IPS DF 6.9 (cell line): Measurements from ENCODE around the gene C3orf33.
"Not testable (repeated sequence)": the region's sequence is repeated elsewhere in the genome, so short reads cannot be mapped to it uniquely, and the experiment has no call there.

Experiments used
- DNase-seq: peaks from one replicate; pipeline ENCODE4 v3.0.0-alpha.2; 2013; ENCODE audit warnings: low read depth, low spot score
- H3K27ac ChIP-seq: one replicate; pipeline ENCODE4 v1.5.1; 2013; ENCODE audit warnings: low read length, control low read depth
- H3K27me3 ChIP-seq: 2 replicates; pipeline ENCODE4 v1.6.1; 2013; ENCODE audit warnings: mild to moderate bottlenecking, low read length; ENCODE audit not compliant: control insufficient read depth, insufficient read depth
- H3K36me3 ChIP-seq: 2 replicates; pipeline ENCODE4 v1.6.1; 2013; ENCODE audit warnings: low read length; ENCODE audit not compliant: control insufficient read depth, insufficient read depth
- H3K4me1 ChIP-seq: 2 replicates; pipeline ENCODE4 v1.6.1; 2013; ENCODE audit warnings: low read length; ENCODE audit not compliant: control insufficient read depth, insufficient read depth
- H3K4me3 ChIP-seq: 2 replicates; pipeline ENCODE4 v1.5.1; 2013; ENCODE audit warnings: mild to moderate bottlenecking, low read length
- H3K9me3 ChIP-seq: 2 replicates; pipeline ENCODE4 v1.6.1; 2013; ENCODE audit warnings: low read length, inconsistent platforms; ENCODE audit not compliant: control insufficient read depth, insufficient read depth
- WGBS: extraction: QIAGEN DNeasy Blood & Tissue Kit; methylation state at CpG from one replicate; pipeline ENCODE4 v1.1.7; 2013; ENCODE audit warnings: mixed read lengths, missing lambda C conversion rate; ENCODE audit not compliant: insufficient read length, insufficient coverage; 5-methylcytosine and 5-hydroxymethylcytosine counted together

The C3orf33 gene, protein sequence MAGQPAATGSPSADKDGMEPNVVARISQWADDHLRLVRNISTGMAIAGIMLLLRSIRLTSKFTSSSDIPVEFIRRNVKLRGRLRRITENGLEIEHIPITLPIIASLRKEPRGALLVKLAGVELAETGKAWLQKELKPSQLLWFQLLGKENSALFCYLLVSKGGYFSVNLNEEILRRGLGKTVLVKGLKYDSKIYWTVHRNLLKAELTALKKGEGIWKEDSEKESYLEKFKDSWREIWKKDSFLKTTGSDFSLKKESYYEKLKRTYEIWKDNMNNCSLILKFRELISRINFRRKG

DNA sequence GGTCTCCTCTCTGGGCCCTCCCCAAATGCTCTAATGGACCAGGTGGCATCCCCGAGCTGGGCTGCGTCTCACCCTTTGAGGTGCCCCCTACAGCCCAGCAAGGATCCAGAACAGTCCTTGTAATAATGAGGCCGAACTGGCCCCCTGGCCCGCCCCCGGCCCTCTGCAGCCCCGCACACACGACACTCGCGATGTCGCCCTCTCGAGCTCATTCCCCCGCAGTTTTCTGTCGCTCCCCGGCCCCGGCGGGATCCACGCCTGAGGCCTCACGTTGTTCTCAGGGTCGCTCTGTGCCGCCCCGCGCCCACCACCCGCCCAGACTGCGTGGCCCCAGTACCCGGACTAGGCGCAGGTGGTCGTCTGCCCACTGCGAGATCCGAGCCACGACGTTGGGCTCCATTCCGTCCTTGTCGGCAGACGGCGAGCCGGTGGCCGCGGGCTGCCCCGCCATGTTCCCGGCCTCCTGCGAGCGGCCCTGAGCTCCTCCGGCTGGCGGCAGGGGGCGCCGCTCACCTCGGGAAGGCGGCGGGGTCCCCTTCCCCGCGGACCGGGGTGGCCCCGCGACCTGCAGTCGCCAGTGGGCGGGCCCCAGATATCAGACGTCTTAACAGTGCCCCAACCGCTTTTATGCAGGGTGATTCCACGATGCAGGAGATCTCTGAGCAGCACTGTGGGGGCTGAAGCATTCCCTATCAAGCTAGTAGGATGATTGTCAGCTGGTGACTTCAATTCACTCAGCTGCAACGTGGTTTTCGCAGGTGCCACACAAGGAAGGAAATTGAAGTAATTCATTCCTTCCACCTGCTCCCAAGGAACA is at the start of gene C3orf33:
C3orf33 (minus strand) TSS at position 477 of the 817 bp plus-strand sequence; CDS start at position 451, 26 bp downstream.
- Histone ChIP-seq H3K4me1 (no peaks in the 10 kb centered on the region), H3K4me3 (peak within 1 kb of the TSS; percentile 93), H3K27me3 (no peaks in the 10 kb centered on the region), H3K27ac (no peak within 1 kb of the TSS), H3K9me3 (no peaks in the 10 kb centered on the region), H3K36me3 (no peaks in the 10 kb centered on the region)
- WGBS: no CpG with 5 or more reads among the region's 61 CpGs
- no peak for DNase-seq

DNA sequence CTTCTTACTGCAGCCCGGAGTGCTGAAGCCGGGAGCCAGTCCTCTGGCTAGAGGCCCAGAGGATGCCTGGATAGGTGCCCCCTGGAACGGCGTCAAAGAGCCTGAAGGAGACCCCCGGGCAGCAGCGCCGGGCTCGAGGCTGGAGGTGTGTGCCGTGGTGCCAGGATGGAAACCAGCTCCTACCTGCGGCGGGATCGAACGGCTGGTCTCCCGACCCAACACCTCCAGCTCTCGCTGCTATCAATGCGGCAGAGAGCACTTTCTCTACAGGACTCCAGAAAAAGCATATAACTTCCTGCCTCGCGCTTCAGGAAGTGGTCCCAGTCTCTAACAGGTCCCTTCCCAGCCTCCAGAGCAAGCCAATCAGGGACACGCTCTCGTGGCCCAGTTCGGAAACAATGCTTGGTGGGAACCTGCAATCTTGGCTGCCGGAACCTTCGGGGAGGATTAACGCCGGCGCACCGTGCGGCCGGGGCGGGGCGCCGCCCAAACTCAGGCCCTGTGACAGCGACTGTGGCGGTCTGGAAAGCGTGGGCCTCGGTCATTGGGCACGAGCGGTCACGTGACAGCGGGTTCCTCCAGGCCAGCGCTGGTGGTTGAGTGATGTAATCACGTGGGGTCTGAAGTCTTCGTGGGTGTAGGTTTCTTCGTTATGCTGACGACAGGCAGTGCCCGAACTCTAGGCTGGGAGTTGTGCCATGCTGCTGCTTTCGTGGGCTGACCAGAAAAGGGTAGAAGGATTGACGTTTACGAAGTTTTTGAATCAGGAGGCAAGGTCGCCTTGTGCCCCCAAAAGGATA is 48.3 kb upstream of the C3orf33 start, which contains the start of gene SLC33A1:
SLC33A1 (minus strand) TSS at position 287 of the 800 bp plus-strand sequence. CDS start 430 bp downstream, outside the sequence.
- Histone ChIP-seq H3K27me3 (no peaks in the 10 kb centered on the region), H3K4me1 (no peaks in the 10 kb centered on the region), H3K27ac (no peak within 1 kb of the TSS), H3K9me3 (no peaks in the 10 kb centered on the region), H3K36me3 (no peaks in the 10 kb centered on the region), H3K4me3 (peak within 1 kb of the TSS; percentile 79)
- DNase-seq: peak; percentile 98
- WGBS: no CpG with 5 or more reads among the region's 50 CpGs

DNA sequence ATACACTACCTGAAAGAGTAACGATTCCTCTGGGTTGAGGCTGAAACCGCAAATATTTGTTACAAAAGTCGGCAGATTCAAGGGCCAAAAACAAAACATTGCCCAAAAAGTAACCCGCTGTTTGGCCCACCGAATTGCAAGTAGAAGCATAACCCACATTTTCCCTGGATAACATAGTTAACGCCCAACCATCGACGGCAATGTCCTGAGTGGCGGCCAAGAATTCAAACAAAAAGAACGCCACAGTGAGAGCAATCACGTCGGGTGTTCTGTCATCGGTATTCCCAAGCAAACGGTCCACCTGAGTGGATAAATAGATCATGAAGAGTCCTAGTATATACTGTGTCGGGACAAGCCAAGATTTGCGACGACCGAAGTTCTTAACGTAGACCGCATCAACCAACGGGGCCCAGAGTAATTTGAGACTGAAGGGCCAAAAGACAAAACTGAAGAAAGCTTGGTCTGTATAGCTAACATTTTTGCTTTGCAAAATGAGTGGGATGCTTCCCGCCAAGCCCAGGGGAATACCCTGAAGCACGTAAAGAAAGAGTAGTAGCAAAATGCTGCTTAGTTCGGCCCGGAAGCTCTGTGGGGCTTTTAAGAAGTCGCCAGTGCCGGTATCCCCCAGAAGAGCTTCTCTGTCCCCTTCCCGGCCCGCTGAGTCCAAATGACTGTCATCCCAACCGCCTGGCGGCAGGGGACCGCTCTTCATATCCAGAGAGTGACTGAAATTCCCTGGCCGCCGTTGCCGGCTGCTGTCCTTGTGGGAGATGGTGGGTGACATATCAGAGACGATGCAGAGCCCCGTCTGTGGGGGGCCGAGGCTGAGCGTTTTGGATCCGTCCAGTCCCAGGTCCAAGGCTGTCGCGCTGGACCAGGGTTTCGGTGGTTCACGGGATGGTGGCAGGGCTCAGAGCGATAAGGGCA is 47.4 kb upstream of the C3orf33 start:
- Histone ChIP-seq H3K4me1 (no peaks in the 10 kb centered on the region), H3K27me3 (no peaks in the 10 kb centered on the region), H3K4me3 (peak overlapping the region; percentile 79), H3K9me3 (no peaks in the 10 kb centered on the region), H3K27ac (no peak overlapping the region), H3K36me3 (no peaks in the 10 kb centered on the region)
- DNase-seq: no peak
- no CpG with 5 or more reads among the region's 45 CpGs for WGBS

DNA sequence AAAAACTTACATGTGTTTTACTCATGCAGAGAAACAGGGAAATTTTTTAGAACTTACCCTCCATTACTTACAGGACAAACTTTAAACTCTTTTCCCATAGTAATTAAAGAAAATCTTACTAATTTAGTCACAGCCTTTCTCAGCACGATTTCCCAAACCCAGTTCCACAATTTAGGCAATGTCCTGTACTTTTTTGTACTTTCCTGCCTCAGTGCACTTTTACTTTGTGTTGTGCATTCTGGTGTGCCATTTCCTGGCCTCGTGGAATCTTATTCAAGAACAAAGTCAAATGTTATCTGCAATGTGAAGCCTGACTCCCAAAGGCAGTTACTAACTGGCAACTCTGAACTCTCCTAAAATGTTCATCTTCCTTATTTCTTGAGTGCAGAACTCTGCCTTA is 46.3 kb upstream of the C3orf33 start:
- no peaks in the 10 kb centered on the region for H3K4me1 ChIP-seq
- H3K27ac ChIP-seq: no peak overlapping the region
- no peaks in the 10 kb centered on the region for H3K36me3 ChIP-seq
- no CpG with 5 or more reads among the region's 2 CpGs for WGBS
- H3K4me3 ChIP-seq: no peak overlapping the region; the same call in 1 of the 2 replicates
- no peak for DNase-seq
- H3K9me3 ChIP-seq: no peaks in the 10 kb centered on the region
- H3K27me3 ChIP-seq: no peaks in the 10 kb centered on the region

DNA sequence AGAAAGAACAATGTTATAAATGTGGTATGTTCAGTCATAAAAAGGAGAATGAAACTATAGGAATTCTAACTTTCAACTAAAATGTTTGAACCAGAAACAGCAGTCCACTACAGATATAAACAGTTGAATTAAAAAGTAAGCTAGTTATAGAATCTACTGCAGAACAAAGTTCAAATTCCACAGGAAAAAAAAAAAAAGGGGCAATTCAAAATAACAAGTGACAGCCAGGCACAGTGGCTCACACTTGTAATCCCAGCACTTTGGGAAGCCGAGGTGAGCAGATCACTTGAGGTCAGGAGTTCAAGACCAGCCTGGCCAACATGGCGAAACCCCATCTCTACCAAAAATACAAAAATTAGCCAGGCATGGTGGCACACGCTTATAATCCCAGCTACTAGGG is 43.3 kb upstream of the C3orf33 start:
- H3K27me3 ChIP-seq, DNase-seq, H3K4me3 ChIP-seq, H3K36me3 ChIP-seq, H3K4me1 ChIP-seq, H3K9me3 ChIP-seq, H3K27ac ChIP-seq: not testable (repeated sequence)
- WGBS: no CpG with 5 or more reads among the region's 3 CpGs

DNA sequence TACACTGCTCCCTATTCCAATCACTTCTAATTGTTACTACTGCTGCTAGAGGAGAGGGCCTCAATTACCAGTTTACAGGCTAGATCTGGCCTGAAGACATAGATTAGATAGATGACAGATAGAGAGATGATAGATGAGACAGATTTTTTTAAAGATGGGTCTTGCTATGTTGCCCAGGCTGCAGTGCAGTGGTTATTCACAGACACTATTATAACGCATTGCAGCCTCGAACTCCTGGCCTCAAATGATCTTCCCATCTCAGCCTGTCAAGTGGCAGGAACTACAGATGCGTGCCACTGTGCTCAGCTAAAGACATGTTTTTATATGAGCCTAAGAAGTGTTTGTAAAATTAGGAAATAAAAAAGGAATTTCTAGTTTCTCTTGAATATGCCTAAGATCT is 41.9 kb upstream of the C3orf33 start:
- DNase-seq: no peak
- no peak overlapping the region for H3K4me3 ChIP-seq
- no peaks in the 10 kb centered on the region for H3K4me1 ChIP-seq
- WGBS: no CpG with 5 or more reads among the region's 3 CpGs
- H3K27me3 ChIP-seq: no peaks in the 10 kb centered on the region
- no peaks in the 10 kb centered on the region for H3K36me3 ChIP-seq
- H3K9me3 ChIP-seq: no peaks in the 10 kb centered on the region
- no peak overlapping the region for H3K27ac ChIP-seq

DNA sequence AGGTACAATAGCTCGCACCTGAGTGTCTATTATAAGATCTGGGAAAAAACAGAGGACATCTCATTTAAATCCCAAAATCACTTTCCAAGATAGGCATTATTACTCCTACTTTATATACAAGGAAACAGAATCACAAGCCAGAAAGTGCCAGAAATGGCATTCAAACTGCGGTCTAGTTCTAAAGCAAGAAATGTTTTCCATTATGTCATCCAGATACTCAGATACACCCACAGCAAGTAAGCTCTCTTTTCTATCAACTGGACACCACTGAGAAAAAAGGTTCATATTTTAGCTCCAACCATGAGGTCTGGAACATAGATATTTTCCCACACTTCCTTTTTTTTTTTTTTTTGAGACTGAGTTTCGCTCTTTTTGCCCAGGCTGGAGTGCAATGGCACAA is 40.0 kb upstream of the C3orf33 start:
- no peaks in the 10 kb centered on the region for H3K9me3 ChIP-seq
- H3K27ac ChIP-seq: no peak overlapping the region
- no peaks in the 10 kb centered on the region for H3K36me3 ChIP-seq
- H3K4me1 ChIP-seq: no peaks in the 10 kb centered on the region
- WGBS: no CpG with 5 or more reads among the region's 3 CpGs
- DNase-seq: no peak
- H3K4me3 ChIP-seq: no peak overlapping the region
- H3K27me3 ChIP-seq: no peaks in the 10 kb centered on the region

DNA sequence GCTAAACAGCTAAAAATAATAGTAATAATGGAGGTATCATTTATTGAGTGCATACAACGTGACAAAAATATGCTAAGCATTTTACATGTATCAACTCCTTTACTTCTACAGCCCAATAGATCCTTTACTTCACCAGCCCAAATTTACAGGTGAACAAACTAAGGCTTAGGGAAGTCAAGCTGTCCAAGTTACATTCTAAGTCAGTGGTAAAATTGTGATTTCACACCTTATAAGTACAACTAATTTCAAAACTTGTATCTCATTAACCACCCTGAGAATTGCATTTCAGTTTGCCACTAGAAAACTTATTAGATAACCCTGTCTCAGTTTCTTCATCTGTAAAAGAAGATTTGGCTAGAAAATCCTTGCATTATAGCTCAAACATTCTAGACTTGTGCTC is 37.5 kb upstream of the C3orf33 start:
- no peak overlapping the region for H3K4me3 ChIP-seq
- no CpG with 5 or more reads among the region's 1 CpG for WGBS
- H3K4me1 ChIP-seq: no peaks in the 10 kb centered on the region
- no peaks in the 10 kb centered on the region for H3K27me3 ChIP-seq
- no peaks in the 10 kb centered on the region for H3K36me3 ChIP-seq
- no peak overlapping the region for H3K27ac ChIP-seq
- no peak for DNase-seq
- no peaks in the 10 kb centered on the region for H3K9me3 ChIP-seq

DNA sequence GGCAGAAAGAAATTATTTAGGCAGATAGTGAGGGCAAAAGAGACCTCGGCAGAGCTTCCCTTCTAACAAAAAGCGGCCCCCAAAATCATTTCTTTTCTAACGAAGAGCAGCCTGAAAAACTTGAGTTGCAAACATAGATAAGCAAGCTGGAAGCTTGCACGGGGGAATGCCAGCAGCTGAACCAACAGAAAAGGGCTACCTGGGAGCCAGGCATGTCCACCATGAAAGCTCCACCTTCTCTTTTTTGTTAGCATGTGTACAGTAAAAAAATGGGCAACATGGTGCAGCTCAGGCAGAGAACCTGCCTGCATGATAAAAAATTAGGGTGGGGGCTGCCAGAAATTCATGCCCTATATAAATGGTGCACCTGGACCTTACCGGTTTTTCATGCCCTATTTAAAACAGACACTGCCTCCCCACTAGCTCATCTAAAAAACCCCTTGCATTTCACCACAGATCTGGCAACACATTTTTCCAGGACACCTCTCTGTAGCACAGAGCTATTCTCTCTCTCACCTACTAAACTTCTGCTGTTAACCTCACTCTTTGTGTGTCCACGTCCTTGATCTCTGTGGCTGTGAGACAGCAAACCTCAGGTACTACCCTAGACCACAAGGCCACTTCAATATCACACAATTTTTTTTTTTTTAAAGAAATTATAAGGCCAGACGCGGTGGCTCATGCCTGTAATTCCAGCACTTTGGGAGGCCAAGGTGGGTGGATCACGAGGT is 29.4 kb upstream of the C3orf33 start:
- Histone ChIP-seq H3K9me3 (no peaks in the 10 kb centered on the region), H3K4me1 (no peaks in the 10 kb centered on the region), H3K27me3 (no peaks in the 10 kb centered on the region), H3K36me3 (no peaks in the 10 kb centered on the region), H3K27ac (no peak overlapping the region), H3K4me3 (no peak overlapping the region)
- DNase-seq: no peak
- no CpG with 5 or more reads among the region's 9 CpGs for WGBS
